GM19452 (cell line): ENCODE data around the gene FIBCD1.

ENCODE experiments used
- ATAC-seq: cut with Tn5 transposase; IDR thresholded peaks from one replicate; pipeline ENCODE4 v1.9.1; 2021; ENCODE audit not compliant: unreplicated experiment

FIBCD1 gene

GRCh38 chr9:130923611-130924447 is 15.2 kb downstream of the FIBCD1 start:
- ATAC-seq: no peak

- no peak for ATAC-seq
These were observed 16.0 kb downstream of the FIBCD1 start for GRCh38 chr9:130922893-130923610.

GRCh38 chr9:130921989-130922892 is 16.8 kb downstream of the FIBCD1 start:
- no peak for ATAC-seq

DNA sequence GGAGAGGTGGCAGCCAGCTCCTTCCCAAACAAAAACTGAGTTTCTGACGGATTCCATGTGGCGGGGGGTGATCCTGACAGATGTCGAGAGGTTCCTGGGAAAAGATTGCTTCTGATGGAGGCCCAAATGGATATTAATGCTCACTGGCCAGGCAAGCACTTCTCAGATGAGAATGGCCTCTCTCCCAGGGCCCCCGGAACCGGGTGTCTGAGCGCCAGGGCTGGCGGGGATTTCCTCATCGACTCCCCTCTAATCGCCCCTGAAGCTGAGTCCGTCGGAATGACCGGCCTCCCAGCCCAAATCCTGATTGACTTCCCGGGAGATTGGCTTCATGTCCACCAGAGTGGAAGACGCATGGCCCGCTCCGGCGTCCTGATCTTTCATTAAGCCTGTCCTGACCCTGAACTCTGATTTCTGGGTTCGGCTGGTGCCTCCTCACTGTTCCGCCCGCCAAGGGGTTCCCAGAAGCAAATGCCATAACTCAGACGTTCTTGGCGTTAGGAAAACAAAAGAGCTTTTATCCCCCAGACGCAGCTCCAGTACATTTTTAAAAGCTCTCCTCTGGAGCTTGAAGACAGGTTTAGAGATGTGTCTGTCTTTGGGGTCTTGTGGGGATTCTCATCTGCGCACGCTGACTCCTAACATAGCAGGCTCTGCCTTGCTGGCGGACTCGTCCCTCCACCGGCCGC is 17.6 kb downstream of the FIBCD1 start:
- ATAC-seq: no peak

- no peak for ATAC-seq
These were observed 18.2 kb downstream of the FIBCD1 start for GRCh38 chr9:130920762-130921299.

DNA sequence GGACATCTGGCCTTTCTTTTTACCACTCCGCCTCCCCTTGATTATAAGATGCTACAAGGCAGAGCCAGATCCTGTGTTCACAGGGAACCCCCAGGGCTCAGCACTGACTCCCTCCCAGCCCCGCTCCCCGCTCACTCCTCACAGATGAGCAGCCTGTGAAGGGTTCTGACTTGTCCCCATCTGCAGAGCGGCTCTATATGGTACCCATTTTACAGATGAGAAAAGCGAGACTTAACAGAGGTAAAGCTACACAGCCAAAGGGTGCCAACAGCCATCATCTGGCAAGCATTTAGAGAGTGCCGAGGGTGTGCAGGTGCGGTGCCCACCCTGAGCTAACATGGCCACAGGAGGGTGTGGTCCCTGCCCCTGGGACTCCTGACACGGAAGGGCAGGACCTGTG is 18.8 kb downstream of the FIBCD1 start:
- ATAC-seq: no peak

GRCh38 chr9:130919559-130920145 is 19.4 kb downstream of the FIBCD1 start:
- no peak for ATAC-seq

DNA sequence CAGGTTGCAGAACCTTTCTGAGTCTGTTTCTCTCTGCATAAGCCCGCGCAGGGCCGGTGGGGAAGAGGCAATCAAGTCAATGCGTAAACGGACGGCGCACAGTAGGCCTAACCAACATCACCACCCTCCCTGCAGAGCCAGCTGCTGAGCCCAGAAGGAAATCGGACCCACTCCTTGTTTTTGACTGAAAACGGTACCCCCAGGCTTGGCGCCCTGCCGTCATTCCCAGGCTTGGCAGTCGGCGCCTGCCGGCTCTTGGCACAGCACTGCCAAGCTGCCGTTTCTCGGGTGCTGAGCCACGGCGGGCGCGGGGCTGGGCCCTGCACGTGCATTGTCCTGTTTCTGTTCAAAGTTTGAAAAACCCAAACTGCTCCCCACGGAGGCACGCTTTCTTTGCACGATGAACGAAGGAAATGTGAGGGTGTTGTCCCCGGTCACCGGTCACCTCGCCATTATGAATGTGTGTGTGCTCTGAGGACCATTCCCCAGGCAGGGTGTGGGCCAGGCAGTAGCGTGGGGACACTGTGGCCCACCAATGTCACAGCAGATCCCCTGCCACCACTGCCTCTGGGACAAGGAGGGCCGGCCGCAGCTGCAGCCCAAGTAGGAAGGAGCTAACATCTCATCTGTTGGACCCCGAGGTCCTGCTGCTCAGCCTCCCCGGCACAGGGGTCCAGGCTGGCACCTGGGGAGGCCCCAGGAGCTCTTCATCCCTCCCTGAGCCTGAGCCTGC is 20.1 kb downstream of the FIBCD1 start:
- no peak for ATAC-seq

DNA sequence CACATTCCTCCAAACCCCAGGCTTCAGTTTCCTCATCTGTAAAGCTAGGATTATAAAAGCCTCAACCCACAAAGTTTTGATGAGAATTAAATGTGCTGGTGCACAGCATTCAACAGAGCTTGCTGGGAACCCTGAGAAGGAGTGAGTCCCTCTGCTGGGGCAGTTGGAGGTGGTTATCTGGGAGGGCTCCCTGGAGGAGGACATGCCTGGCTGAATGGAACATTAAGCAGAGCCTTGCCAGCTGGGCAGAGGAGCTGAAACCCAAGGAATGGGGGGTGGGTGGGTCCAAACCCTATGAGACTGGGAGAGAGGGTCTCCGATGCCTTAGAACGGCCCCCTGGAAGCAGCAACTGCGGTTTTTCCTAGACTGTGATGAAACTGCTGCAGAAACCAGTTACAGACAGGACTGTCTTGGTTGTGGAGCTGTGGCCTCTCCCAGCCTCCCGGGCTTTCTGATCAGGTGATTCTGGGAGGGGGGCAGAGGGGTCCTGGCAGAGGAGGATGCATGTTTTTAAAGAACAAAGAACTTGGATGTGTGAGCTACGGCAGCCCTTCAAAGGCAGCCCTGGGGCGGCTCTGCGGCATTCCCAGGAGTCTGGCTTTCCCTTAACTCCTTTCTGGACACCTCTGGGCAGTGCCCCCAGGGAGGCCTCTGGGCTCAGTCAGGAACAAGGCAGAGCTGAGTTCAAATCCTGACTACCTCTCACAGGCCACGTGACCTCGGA is 20.8 kb downstream of the FIBCD1 start:
- ATAC-seq: no peak

DNA sequence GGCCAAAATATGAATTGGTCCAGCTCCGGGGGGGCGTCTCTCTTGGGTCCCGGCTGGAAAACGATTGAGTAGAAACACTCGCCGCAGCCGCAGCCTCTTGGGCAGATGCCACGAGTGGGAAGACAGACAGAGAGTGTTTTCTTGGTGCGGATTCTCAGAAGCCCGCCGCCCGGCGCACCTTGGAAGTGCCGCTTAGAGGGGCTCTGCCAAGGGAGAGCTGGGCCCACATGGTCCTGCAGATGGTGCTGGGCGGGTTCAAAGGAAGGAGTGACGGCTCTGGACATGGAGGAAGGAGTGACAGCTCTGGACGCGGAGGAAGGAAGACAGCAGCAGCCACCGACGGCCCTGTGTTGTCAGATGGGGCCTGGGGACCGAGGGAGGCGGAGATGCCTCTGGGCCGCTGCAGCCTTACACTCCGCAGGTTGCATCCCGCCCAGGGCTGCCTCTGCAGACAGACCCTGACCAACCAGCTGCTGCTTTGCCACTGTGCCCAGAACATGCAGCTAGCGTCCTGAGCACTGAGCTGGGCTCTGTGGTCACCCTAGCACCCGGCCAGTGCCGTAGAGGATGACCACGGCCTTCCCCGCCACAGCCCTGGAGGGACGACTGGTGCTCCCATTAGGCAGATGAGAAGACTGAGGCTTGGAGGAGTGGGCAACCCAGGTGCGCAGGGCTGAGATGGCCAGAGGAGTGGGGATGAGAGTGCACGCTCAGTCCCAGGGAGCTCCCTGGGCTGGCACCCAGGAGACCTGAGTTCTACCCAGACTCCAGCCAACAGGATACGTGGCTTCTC is 21.7 kb downstream of the FIBCD1 start:
- no peak for ATAC-seq

DNA sequence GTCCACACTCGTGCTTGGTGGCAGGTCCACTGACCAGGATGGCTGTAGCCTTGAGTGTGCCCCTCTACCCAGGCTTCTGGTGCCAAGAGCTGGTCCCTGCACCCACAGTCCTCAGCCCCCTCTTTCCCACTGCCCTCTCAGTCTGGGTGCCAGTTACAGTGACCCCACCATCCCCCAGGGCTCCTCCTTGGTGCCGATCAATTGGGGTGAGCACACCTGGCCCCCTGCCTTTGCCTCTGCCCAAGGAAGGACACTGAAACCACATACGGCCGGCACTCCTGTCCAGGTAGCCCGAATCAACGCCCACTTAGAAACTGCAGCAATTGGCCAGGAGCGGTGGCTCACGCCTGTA is 24.0 kb downstream of the FIBCD1 start:
- no peak for ATAC-seq

- no peak for ATAC-seq
These were observed 24.5 kb downstream of the FIBCD1 start for GRCh38 chr9:130914417-130915095.

GRCh38 chr9:130913599-130914416 is 25.2 kb downstream of the FIBCD1 start:
- ATAC-seq: no peak

DNA sequence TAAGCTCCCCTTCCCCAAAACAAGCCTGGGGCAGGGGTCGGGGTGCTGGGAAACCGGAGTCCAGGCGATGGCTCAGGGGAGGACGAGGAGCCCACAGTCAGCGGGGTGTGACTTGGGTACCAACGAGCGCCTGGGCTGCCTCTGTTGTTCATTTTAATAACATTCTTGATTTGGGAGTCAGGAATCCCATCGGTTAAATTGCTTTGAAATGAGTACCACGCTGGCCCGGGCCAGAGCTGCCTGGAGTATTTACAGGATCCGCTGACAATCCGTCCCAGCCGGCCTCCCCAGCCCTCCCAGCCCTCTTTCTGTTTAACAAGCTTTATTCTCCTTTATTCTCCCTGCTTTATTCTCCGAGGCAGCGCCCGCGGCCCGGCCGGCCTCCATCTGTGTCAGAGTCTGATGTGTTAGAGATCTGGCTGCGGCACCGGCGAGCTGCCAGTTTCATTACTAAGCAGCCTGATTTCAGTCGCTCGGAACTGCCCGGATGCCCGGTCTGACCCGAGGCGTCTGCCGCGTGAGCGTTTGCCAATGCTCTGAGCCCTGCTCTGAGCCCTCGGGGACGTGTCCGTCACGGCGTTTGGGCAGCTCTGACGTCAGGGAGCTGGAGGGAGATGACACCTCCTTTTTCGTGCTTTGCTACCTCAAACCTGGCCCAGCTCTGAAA is 26.0 kb downstream of the FIBCD1 start:
- ATAC-seq: no peak

DNA sequence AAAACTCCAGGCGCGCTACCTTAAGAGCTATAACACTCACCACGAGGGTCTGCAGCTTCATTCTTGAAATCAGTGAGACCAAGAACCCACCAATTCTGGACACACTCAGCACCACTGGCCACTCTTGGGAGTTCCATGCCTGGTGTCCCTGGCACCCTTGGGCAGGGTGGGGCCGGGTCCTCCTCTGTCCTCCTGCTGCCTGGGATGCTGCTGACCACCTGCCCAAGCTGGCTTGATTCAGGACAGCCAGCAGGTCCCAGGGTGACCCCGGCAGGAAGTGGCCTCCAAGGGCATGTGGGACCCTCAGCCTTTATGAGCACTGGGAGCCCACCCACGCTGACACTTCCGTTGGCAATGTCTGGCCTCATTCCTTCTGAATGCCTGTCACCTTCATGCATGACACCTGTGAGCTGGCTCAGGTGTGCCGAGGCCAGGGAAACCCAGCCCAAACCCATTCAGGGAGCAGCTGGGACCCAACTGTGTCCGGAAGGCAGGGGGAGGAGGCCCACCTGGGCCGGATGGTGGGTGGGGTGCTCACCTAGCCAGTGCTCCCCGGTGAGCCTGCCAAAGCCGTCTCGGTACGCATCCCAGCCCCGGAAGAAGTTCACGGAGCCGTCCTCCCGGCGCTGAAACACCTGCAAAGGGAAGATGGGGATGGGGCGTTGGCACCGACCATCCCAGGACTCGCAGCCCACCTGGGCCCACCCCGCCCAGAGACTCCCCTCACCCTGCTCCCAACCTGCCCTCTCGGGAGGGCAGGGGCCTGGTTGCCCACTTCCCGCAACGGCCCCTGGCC is 27.6 kb downstream of the FIBCD1 start:
- no peak for ATAC-seq
